GM12878 (cell line): ENCODE data around the gene TMEM41B. TPM values are rescaled to one million over a fixed set of nuclear protein-coding genes. Genes with fewer than 3 reads are reported as not detected.

ENCODE experiments used
- CBFB ChIP-seq: IDR thresholded peaks from 2 replicates; pipeline ENCODE4 v1.6.1; 2016; ENCODE audit warnings: antibody characterized with exemption, low read depth
- CHD2 ChIP-seq: IDR thresholded peaks from 2 replicates; pipeline ENCODE4 v1.6.1; 2011; ENCODE audit warnings: low read depth, low read length, improper control_type of control experiment, borderline replicate concordance
- EP300 ChIP-seq, 2 experiments: fragments of 150-350 bp in 1 of 2; IDR thresholded peaks; 2 replicates each; pipeline ENCODE4 v1.6.1; 2011 to 2012; ENCODE audit warnings: low read depth in 2 of 2, low read length in 2 of 2, borderline replicate concordance in 1 of 2, improper control_type of control experiment in 1 of 2, inconsistent platforms in 1 of 2; ENCODE audit not compliant: control insufficient read depth in 1 of 2
- FOXK2 ChIP-seq: fragments of 450-650 bp; IDR thresholded peaks from 2 replicates; pipeline ENCODE4 v1.6.1; 2017; ENCODE audit warnings: mild to moderate bottlenecking, moderate library complexity
- FOXM1 ChIP-seq: IDR thresholded peaks from 2 replicates; pipeline ENCODE4 v1.6.1; 2012; ENCODE audit warnings: low read depth, mild to moderate bottlenecking, inconsistent platforms, low read length, moderate library complexity
- IKZF1 ChIP-seq: fragments of 450-650 bp; conservative IDR thresholded peaks from 2 replicates; pipeline ENCODE4 v1.6.1; 2017; ENCODE audit warnings: antibody characterized with exemption, mild to moderate bottlenecking
- IRF4 ChIP-seq: IDR thresholded peaks from 2 replicates; pipeline ENCODE4 v1.6.1; 2011; ENCODE audit warnings: low read depth, low read length
- MEF2B ChIP-seq: fragments of 450-650 bp; IDR thresholded peaks from 2 replicates; pipeline ENCODE4 v1.6.1; 2018; ENCODE audit warnings: mild to moderate bottlenecking, moderate library complexity; ENCODE audit not compliant: partially characterized antibody, poor library complexity, severe bottlenecking
- MXI1 ChIP-seq: fragments of 150-350 bp; IDR thresholded peaks from 2 replicates; pipeline ENCODE4 v1.6.1; 2011; ENCODE audit warnings: low read depth, mild to moderate bottlenecking, inconsistent platforms, low read length, improper control_type of control experiment
- POU2F2 ChIP-seq: IDR thresholded peaks from 3 replicates; pipeline ENCODE4 v1.6.1; 2011; ENCODE audit warnings: low read depth, mild to moderate bottlenecking, low read length, borderline replicate concordance
- RBBP5 ChIP-seq: fragments of 200-600 bp; sonication (generic); conservative IDR thresholded peaks from 2 replicates; pipeline ENCODE4 v1.6.1; 2016
- RCOR1 ChIP-seq: conservative IDR thresholded peaks from 2 replicates; pipeline ENCODE4 v1.6.1; 2012; ENCODE audit warnings: low read depth, low read length, improper control_type of control experiment
- SP1 ChIP-seq: IDR thresholded peaks from one replicate; pipeline ENCODE4 v1.6.1; 2011; ENCODE audit warnings: low read depth, low read length
- SRF ChIP-seq, 2 experiments: IDR thresholded peaks; 2 replicates each; pipeline ENCODE4 v1.6.1; 2011; ENCODE audit warnings: low read depth in 2 of 2, low read length in 2 of 2, mild to moderate bottlenecking in 1 of 2, moderate library complexity in 1 of 2
- SUPT20H ChIP-seq: IDR thresholded peaks from 2 replicates; pipeline ENCODE4 v1.6.1; 2011; ENCODE audit warnings: low read depth, mild to moderate bottlenecking, low read length, moderate library complexity, borderline replicate concordance; ENCODE audit not compliant: control insufficient read depth
- TCF12 ChIP-seq: IDR thresholded peaks from 2 replicates; pipeline ENCODE4 v1.6.1; 2011; ENCODE audit warnings: low read depth, mild to moderate bottlenecking, low read length
- ZBED1 ChIP-seq: IDR thresholded peaks from 2 replicates; pipeline ENCODE4 v1.6.1; 2016; ENCODE audit warnings: borderline replicate concordance
- ZNF24 ChIP-seq: fragments of 450-650 bp; IDR thresholded peaks from 2 replicates; pipeline ENCODE4 v1.6.1; 2017; ENCODE audit warnings: antibody characterized with exemption, mild to moderate bottlenecking
- ZNF274 ChIP-seq: IDR thresholded peaks from one replicate; pipeline ENCODE4 v1.8.0; 2011; ENCODE audit not compliant: insufficient read length, insufficient read depth
- polyA plus RNA-seq, 11 experiments: library from polyadenylated mRNA; depleted of rRNA in 4 of 11; unstranded in 6 of 11; stranded (reverse) in 5 of 11; fragments of >200 nt; fragmentation: Nextera tagmentation in 4 of 11; fragmentation: Illumina TruSeq in 1 of 11; extraction: Ambion mirVana in 4 of 11; extraction: Trizol in 1 of 11; gene quantifications; 1 replicate in 1 of 11; 2 replicates in 10 of 11; pipeline versions ENCODE4 v1.2.1 to v1.2.3, GENCODE V29; 2011 to 2016; ENCODE audit warnings: inconsistent platforms in 2 of 11, missing spikeins in 2 of 11, low read depth in 1 of 11
- total RNA-seq, 4 experiments: library from RNA; depleted of rRNA in 3 of 4; stranded (reverse); fragments of >200 nt in 3 of 4; fragmentation: Illumina TruSeq in 1 of 4; extraction: Trizol in 1 of 4; gene quantifications; 2 replicates each; pipeline versions ENCODE4 v1.2.1 to v1.2.3, GENCODE V29; 2013 to 2021
- TF ChIP-seq, protein P1 (sequence below): IDR thresholded peaks from 2 replicates; pipeline ENCODE4 v1.6.1; 2011; ENCODE audit warnings: mild to moderate bottlenecking, low read depth, low read length, moderate library complexity; ENCODE audit not compliant: insufficient replicate concordance
- TF ChIP-seq, protein P2 (sequence below): IDR thresholded peaks from 2 replicates; pipeline ENCODE4 v1.6.1; 2012; ENCODE audit warnings: low read depth, low read length, improper control_type of control experiment
- TF ChIP-seq, protein P3 (sequence below): IDR thresholded peaks from 2 replicates; pipeline ENCODE4 v1.6.1; 2011; ENCODE audit warnings: borderline replicate concordance, low read depth, mild to moderate bottlenecking, moderate library complexity, mixed read lengths, low read length; ENCODE audit not compliant: insufficient read depth; ENCODE audit errors: extremely low read length
- TF ChIP-seq, protein P4 (sequence below): fragments of 450-650 bp; IDR thresholded peaks from 2 replicates; pipeline ENCODE4 v1.6.1; 2017; ENCODE audit warnings: mild to moderate bottlenecking
- TF ChIP-seq, protein P5 (sequence below): fragments of 450-650 bp; IDR thresholded peaks from 2 replicates; pipeline ENCODE4 v1.6.1; 2018; ENCODE audit warnings: borderline replicate concordance, mild to moderate bottlenecking; ENCODE audit not compliant: partially characterized antibody

Gene TMEM41B
- total and polyA plus RNA-seq, 10 of the 15 experiments (the other 5 are each of a cell fraction or from before 2014, with no cell fraction given): 8.0 to 31.0 (median 20.5) TPM

DNA sequence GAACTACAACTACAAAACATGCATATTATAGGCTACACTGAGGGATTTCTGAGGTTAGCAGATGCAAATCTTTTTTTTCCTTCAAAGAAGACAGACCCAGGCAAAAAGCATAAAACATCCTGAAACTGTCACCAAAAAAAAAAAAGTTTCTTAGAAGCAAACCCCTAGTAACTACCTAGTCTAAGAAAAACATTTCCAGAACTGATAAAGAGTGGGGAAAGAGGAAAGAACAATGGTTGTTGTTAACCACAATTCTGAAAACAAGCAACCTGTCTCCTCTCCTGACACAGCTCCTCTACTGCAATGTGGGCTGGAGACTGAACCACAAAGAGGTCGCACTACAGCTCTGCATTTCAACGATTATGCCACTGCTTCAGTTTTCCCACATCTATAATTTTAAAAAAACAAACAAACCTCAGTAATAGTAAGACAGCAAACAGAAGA lies 64.2 kb downstream of the TMEM41B start (continued):
- no peak for TF ChIP-seq ZNF274
- no peak for TF ChIP-seq CBFB
- TF ChIP-seq, protein P1, sequence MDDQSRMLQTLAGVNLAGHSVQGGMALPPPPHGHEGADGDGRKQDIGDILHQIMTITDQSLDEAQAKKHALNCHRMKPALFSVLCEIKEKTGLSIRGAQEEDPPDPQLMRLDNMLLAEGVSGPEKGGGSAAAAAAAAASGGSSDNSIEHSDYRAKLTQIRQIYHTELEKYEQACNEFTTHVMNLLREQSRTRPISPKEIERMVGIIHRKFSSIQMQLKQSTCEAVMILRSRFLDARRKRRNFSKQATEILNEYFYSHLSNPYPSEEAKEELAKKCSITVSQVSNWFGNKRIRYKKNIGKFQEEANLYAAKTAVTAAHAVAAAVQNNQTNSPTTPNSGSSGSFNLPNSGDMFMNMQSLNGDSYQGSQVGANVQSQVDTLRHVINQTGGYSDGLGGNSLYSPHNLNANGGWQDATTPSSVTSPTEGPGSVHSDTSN: no peak
- TF ChIP-seq SRF (IDR thresholded peaks at IDR 0.05; ENCODE audit: low read depth in 2 of 2, low read length in 2 of 2): no peak
- TF ChIP-seq POU2F2: peak; percentile 80; the same call in 1 of the 3 replicates
- TF ChIP-seq, protein P2, sequence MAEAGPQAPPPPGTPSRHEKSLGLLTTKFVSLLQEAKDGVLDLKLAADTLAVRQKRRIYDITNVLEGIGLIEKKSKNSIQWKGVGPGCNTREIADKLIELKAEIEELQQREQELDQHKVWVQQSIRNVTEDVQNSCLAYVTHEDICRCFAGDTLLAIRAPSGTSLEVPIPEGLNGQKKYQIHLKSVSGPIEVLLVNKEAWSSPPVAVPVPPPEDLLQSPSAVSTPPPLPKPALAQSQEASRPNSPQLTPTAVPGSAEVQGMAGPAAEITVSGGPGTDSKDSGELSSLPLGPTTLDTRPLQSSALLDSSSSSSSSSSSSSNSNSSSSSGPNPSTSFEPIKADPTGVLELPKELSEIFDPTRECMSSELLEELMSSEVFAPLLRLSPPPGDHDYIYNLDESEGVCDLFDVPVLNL: no peak
- TF ChIP-seq MXI1: no peak; the same call in 1 of the 2 replicates
- no peak for TF ChIP-seq FOXK2
- TF ChIP-seq IKZF1: peak; percentile 76
- no peak for TF ChIP-seq ZNF24
- no peak for TF ChIP-seq SP1
- TF ChIP-seq ZBED1: 0 out of 2 replicates have a peak, but pooled peaks have one; percentile 62
- peak; percentile 42 to 58; a peak in 2 of 4 replicates for TF ChIP-seq EP300 (IDR thresholded peaks at IDR 0.05; ENCODE audit: borderline replicate concordance in 1 of 2, control insufficient read depth in 1 of 2, low read depth in 2 of 2, low read length in 2 of 2)
- TF ChIP-seq TCF12: no peak
- TF ChIP-seq, protein P3, sequence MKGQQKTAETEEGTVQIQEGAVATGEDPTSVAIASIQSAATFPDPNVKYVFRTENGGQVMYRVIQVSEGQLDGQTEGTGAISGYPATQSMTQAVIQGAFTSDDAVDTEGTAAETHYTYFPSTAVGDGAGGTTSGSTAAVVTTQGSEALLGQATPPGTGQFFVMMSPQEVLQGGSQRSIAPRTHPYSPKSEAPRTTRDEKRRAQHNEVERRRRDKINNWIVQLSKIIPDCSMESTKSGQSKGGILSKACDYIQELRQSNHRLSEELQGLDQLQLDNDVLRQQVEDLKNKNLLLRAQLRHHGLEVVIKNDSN: no peak
- no peak for TF ChIP-seq RBBP5
- TF ChIP-seq IRF4: 0 out of 2 replicates have a peak, but pooled peaks have one; percentile 53
- TF ChIP-seq, protein P4, sequence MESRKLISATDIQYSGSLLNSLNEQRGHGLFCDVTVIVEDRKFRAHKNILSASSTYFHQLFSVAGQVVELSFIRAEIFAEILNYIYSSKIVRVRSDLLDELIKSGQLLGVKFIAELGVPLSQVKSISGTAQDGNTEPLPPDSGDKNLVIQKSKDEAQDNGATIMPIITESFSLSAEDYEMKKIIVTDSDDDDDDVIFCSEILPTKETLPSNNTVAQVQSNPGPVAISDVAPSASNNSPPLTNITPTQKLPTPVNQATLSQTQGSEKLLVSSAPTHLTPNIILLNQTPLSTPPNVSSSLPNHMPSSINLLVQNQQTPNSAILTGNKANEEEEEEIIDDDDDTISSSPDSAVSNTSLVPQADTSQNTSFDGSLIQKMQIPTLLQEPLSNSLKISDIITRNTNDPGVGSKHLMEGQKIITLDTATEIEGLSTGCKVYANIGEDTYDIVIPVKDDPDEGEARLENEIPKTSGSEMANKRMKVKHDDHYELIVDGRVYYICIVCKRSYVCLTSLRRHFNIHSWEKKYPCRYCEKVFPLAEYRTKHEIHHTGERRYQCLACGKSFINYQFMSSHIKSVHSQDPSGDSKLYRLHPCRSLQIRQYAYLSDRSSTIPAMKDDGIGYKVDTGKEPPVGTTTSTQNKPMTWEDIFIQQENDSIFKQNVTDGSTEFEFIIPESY: no peak
- TF ChIP-seq RCOR1: no peak
- peak; percentile 71; the same call in 1 of the 2 replicates for TF ChIP-seq FOXM1
- TF ChIP-seq CHD2: no peak
- no peak for TF ChIP-seq SUPT20H
- no peak for TF ChIP-seq MEF2B
- TF ChIP-seq, protein P5, sequence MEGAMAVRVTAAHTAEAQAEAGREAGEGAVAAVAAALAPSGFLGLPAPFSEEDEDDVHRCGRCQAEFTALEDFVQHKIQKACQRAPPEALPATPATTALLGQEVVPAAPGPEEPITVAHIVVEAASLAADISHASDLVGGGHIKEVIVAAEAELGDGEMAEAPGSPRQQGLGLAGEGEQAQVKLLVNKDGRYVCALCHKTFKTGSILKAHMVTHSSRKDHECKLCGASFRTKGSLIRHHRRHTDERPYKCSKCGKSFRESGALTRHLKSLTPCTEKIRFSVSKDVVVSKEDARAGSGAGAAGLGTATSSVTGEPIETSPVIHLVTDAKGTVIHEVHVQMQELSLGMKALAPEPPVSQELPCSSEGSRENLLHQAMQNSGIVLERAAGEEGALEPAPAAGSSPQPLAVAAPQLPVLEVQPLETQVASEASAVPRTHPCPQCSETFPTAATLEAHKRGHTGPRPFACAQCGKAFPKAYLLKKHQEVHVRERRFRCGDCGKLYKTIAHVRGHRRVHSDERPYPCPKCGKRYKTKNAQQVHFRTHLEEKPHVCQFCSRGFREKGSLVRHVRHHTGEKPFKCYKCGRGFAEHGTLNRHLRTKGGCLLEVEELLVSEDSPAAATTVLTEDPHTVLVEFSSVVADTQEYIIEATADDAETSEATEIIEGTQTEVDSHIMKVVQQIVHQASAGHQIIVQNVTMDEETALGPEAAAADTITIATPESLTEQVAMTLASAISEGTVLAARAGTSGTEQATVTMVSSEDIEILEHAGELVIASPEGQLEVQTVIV: no peak
